GM06990 (cell line): ENCODE measurements around the gene PCBP3.

Experiments
- DNase-seq: peaks from one replicate; pipeline ENCODE4 v3.0.0-alpha.2; 2011; ENCODE audit not compliant: insufficient read length; ENCODE audit errors: extremely low read depth
- H3K27me3 ChIP-seq: replicated peaks from 2 replicates; pipeline ENCODE4 v1.6.0; 2011; ENCODE audit warnings: low read length; ENCODE audit not compliant: control insufficient read depth, insufficient read depth
- H3K36me3 ChIP-seq: 2 replicates; pipeline ENCODE4 v1.5.1; 2011; ENCODE audit warnings: low read length; ENCODE audit not compliant: control insufficient read depth, insufficient read depth
- H3K4me3 ChIP-seq: replicated peaks from 2 replicates; pipeline ENCODE4 v1.5.1; 2011; ENCODE audit warnings: low read depth, mild to moderate bottlenecking, control low read depth, low read length
- CTCF ChIP-seq: IDR thresholded peaks from 2 replicates; pipeline ENCODE4 v1.5.1; 2011; ENCODE audit warnings: low read length, control low read depth, mild to moderate bottlenecking, inconsistent platforms; ENCODE audit not compliant: insufficient read depth, poor library complexity, severe bottlenecking

PCBP3 gene

GRCh38 chr21:45637883-45638282 lies 5.6 kb upstream of the PCBP3 start:
- Histone ChIP-seq H3K36me3 (no peaks in the 10 kb centered on the region), H3K27me3 (no peaks in the 10 kb centered on the region), H3K4me3 (no peak overlapping the region)
- TF ChIP-seq CTCF: no peak
- DNase-seq: no peak

- H3K36me3 ChIP-seq: no peaks in the 10 kb centered on the region
- H3K27me3 ChIP-seq: no peaks in the 10 kb centered on the region
- H3K4me3 ChIP-seq: no peak overlapping the region
- no peak for DNase-seq
- TF ChIP-seq CTCF: no peak
Observed at GRCh38 chr21:45638707-45639106, 4.8 kb upstream of the PCBP3 start.

GRCh38 chr21:45639206-45640000 lies 4.1 kb upstream of the PCBP3 start:
- no peak for DNase-seq
- Histone ChIP-seq H3K27me3 (no peaks in the 10 kb centered on the region), H3K36me3 (no peaks in the 10 kb centered on the region), H3K4me3 (no peak overlapping the region)
- TF ChIP-seq CTCF: no peak

- Histone ChIP-seq H3K27me3 (no peaks in the 10 kb centered on the region), H3K36me3 (no peaks in the 10 kb centered on the region), H3K4me3 (no peak overlapping the region)
- no peak for DNase-seq
- no peak for TF ChIP-seq CTCF
Observed at GRCh38 chr21:45640001-45640887, 3.3 kb upstream of the PCBP3 start.

DNA sequence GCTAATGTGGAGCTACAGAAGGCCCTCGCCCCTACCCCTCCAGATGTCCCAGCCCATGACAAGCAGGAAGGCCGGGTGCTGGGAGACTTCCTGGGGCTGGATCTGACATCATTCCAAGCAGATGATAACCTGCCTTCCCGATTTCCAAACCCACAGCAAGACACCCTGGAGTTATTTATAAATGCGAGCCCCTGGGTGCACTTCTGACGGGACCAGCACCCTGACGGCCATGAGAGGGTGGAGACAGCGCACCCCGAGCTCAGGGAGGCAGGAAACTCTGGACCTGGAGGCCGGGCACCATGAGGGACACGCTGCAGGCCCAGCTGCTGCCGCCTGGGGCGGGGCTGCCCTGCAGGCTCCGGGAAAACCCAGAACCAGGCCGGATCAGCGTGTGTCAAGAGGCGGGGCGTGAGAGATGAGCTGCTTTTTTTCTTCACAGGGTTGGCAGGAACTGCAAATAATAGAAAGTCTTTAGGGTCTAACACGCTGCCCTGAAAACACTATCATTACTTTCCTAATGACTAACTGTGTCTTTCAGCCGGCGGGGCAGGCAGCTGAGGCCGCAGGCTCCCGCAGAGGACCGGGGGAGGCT lies 2.5 kb upstream of the PCBP3 start:
- no peak for DNase-seq
- H3K27me3 ChIP-seq: no peaks in the 10 kb centered on the region
- TF ChIP-seq CTCF: peak; percentile 39
- no peaks in the 10 kb centered on the region for H3K36me3 ChIP-seq
- no peak overlapping the region for H3K4me3 ChIP-seq
